Fibroblast of skin of abdomen (primary cell): ENCODE results near the gene E2F4.

Experiments
- DNase-seq: peaks from one replicate; pipeline ENCODE4 v3.0.0-alpha.2; 2013

E2F4 gene

GRCh38 chr16:67192781-67193361 lies 916 bp downstream of the E2F4 start:
- DNase-seq, result no peak

GRCh38 chr16:67193536-67193935 lies 1.6 kb downstream of the E2F4 start:
- no peak for DNase-seq

GRCh38 chr16:67194260-67194659 lies 2.3 kb downstream of the E2F4 start:
- DNase-seq, result no peak

GRCh38 chr16:67195676-67196075 lies 3.7 kb downstream of the E2F4 start:
- DNase-seq, result no peak

GRCh38 chr16:67196881-67197280 lies 4.9 kb downstream of the E2F4 start:
- no peak for DNase-seq

- no peak for DNase-seq
Observed at GRCh38 chr16:67197704-67198103, 5.7 kb downstream of the E2F4 start.

GRCh38 chr16:67198238-67198734 lies 6.3 kb downstream of the E2F4 start:
- DNase-seq, result peak; percentile 26

- no peak for DNase-seq
Observed at GRCh38 chr16:67199011-67199807, 7.3 kb downstream of the E2F4 start, which contains the start of gene ELMO3. ELMO3 (plus strand) TSS chr16:67199131; CDS start chr16:67199327, 196 bp downstream.

GRCh38 chr16:67199808-67200198 lies 7.8 kb downstream of the E2F4 start:
- DNase-seq, result no peak

- no peak for DNase-seq
Observed at GRCh38 chr16:67200491-67200890, 8.5 kb downstream of the E2F4 start.

GRCh38 chr16:67201411-67202345 lies 9.7 kb downstream of the E2F4 start:
- DNase-seq, result no peak

GRCh38 chr16:67202426-67202825 lies 10.5 kb downstream of the E2F4 start:
- DNase-seq, result no peak

GRCh38 chr16:67202956-67203493 lies 11.1 kb downstream of the E2F4 start:
- no peak for DNase-seq

- DNase-seq, result no peak
Observed at GRCh38 chr16:67204076-67204475, 12.1 kb downstream of the E2F4 start.

- DNase-seq, result no peak
Observed at GRCh38 chr16:67206129-67206837, 14.3 kb downstream of the E2F4 start.

GRCh38 chr16:67206838-67207248 lies 14.9 kb downstream of the E2F4 start:
- DNase-seq, result no peak

- DNase-seq, result no peak
Observed at GRCh38 chr16:67207249-67208091, 15.5 kb downstream of the E2F4 start.

- DNase-seq, result no peak
Observed at GRCh38 chr16:67208154-67208896, 16.4 kb downstream of the E2F4 start.

- DNase-seq, result no peak
Observed at GRCh38 chr16:67209565-67209964, 17.6 kb downstream of the E2F4 start.
